Erythroblast (primary cell): ENCODE results near the gene DGKD.

Source experiments
- GATA1 ChIP-seq: IDR thresholded peaks from 2 replicates; pipeline ENCODE4 v1.6.1; 2011; ENCODE audit warnings: low read depth, mild to moderate bottlenecking, control low read depth, low read length, moderate library complexity
- POLR2A ChIP-seq: IDR thresholded peaks from 2 replicates; pipeline ENCODE4 v1.6.1; 2011; ENCODE audit warnings: mild to moderate bottlenecking, low read length

GRCh38 chr2:233489143-233489542 is 134.8 kb downstream of the DGKD start:
- TF ChIP-seq POLR2A: no peak
- TF ChIP-seq GATA1: no peak
